ENCODE measurements around the gene SSR3. TPM values are rescaled to one million over a fixed set of nuclear protein-coding genes. Genes with fewer than 3 reads are reported as not detected.
A peak's percentile ranks its signal among the peaks of the same experiment; 100 is the strongest.

The SSR3 gene
- total and polyA plus RNA-seq, 2 of the 13 experiments (the other 11 are each of a cell fraction or from before 2014, with no cell fraction given): 229 to 325 TPM

GRCh38 chr3:156509189-156510174 is 45.4 kb downstream of the SSR3 start (continued):
- TF ChIP-seq ARID5B (CRISPR knock-in tag; IDR thresholded peaks at IDR 0.05) (no peak), SMC3 (IDR thresholded peaks at IDR 0.05; ENCODE audit: low read length) (peak; percentile 34; the same call in 1 of the 2 replicates), PRPF4 (IDR thresholded peaks at IDR 0.05; ENCODE audit: low read depth, low read length, poor library complexity, severe bottlenecking) (no peak), TIGD3 (CRISPR knock-in tag; IDR thresholded peaks at IDR 0.05; ENCODE audit: borderline replicate concordance) (0 out of 2 replicates have a peak, but pooled peaks have one; percentile 33), ZMYM2 (CRISPR knock-in tag; IDR thresholded peaks at IDR 0.05) (no peak), RNF2 (conservative IDR thresholded peaks at IDR 0.05; ENCODE audit: low read depth) (peak; percentile 73; the same call in 1 of the 2 replicates), ZNF879 (CRISPR knock-in tag; IDR thresholded peaks at IDR 0.05) (no peak), ZNF816 (CRISPR knock-in tag; IDR thresholded peaks at IDR 0.05; ENCODE audit: borderline replicate concordance) (no peak), ZFP36 (IDR thresholded peaks at IDR 0.05; ENCODE audit: borderline replicate concordance, low read depth, low read length, partially characterized antibody) (peak; percentile 47), ZNF878 (CRISPR knock-in tag; IDR thresholded peaks at IDR 0.05) (no peak), EHMT2 (IDR thresholded peaks at IDR 0.05; ENCODE audit: borderline replicate concordance, low read depth, low read length) (no peak), STAG1 (CRISPR knock-in tag; IDR thresholded peaks at IDR 0.05) (peak; percentile 54), CBX2 (IDR thresholded peaks at IDR 0.05; ENCODE audit: low read depth, low read length) (no peak), CBX2 (CRISPR knock-in tag; IDR thresholded peaks at IDR 0.05; ENCODE audit: low read depth) (no peak), GPBP1L1 (CRISPR knock-in tag; IDR thresholded peaks at IDR 0.05) (no peak)
